22Rv1 (cell line): ENCODE measurements around the gene RAF1.

Experiments used
- ZFX ChIP-seq: fragments of 450-650 bp; IDR thresholded peaks from 2 replicates; pipeline ENCODE4 v1.6.1; 2017; ENCODE audit warnings: antibody characterized with exemption, borderline replicate concordance
- TF ChIP-seq, protein P1 (sequence below): fragments of 450-650 bp; IDR thresholded peaks from 2 replicates; pipeline ENCODE4 v1.5.1; 2017; ENCODE audit warnings: mild to moderate bottlenecking

DNA sequence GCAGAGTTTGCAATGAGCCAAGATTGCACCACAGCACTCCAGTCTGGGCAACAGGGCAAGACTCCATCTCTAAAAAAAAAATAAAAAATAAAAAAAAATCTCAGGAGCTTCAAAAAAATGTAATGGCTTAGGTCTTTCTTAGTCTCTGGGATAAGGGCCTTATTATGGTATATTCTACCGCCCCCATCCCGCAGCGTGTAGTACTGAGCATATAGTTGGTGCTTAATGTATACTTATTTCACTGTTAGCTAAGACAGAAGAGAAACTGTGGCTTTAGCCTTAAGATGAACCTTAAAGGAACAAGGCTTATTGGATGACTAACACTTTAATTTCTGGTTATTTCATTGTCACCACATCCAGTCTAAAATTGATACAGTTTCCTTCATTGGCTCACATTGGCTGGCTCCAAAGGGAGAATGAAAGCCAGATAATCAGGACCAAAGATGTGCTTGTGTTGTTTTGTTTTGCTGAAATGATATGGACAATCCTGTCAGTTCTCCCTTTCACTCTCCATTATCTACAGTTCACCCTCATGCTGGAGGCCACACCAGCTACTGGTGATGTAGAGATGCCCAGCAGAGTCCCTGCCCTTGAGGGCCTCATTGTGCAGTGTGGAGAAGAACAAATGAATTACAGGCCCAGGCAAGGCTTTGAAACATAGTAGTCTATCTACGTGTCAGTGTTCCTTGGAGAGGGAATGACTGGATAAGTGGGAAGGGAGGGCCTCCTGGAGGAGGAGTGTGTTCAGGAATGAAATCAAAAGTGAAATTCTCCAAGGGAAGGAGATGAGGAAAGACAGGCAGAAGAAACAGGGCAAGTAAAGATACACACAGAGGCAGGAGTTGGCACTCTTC is 17.4 kb upstream of the RAF1 start:
- TF ChIP-seq, protein P1, sequence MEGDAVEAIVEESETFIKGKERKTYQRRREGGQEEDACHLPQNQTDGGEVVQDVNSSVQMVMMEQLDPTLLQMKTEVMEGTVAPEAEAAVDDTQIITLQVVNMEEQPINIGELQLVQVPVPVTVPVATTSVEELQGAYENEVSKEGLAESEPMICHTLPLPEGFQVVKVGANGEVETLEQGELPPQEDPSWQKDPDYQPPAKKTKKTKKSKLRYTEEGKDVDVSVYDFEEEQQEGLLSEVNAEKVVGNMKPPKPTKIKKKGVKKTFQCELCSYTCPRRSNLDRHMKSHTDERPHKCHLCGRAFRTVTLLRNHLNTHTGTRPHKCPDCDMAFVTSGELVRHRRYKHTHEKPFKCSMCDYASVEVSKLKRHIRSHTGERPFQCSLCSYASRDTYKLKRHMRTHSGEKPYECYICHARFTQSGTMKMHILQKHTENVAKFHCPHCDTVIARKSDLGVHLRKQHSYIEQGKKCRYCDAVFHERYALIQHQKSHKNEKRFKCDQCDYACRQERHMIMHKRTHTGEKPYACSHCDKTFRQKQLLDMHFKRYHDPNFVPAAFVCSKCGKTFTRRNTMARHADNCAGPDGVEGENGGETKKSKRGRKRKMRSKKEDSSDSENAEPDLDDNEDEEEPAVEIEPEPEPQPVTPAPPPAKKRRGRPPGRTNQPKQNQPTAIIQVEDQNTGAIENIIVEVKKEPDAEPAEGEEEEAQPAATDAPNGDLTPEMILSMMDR = no peak
- no peak for TF ChIP-seq ZFX
